Right lobe of liver (tissue), 4 donors: ENCODE data around the gene C10orf67.

ENCODE experiments used
- POLR2A ChIP-seq: fragments of 450-650 bp; IDR thresholded peaks from one replicate; pipeline ENCODE4 v1.6.1; 2017; ENCODE audit warnings: antibody characterized with exemption, mild to moderate bottlenecking
- TF ChIP-seq, protein P1 (sequence below), 4 donors: fragments of 200-600 bp in 3 of 4; fragments of 450-650 bp in 1 of 4; IDR thresholded peaks; one replicate each; pipeline versions ENCODE4 v1.5.1 to v1.8.0; 2016 to 2022; ENCODE audit warnings: antibody characterized with exemption in 4 of 4, mild to moderate bottlenecking in 2 of 4
- donor health status: DM: no; HTN: no; CAD: no.
- donor health status: DM: no; HTN: no; CAD: no.
- donor health status: DM: no; HTN: yes; CAD: no.

DNA sequence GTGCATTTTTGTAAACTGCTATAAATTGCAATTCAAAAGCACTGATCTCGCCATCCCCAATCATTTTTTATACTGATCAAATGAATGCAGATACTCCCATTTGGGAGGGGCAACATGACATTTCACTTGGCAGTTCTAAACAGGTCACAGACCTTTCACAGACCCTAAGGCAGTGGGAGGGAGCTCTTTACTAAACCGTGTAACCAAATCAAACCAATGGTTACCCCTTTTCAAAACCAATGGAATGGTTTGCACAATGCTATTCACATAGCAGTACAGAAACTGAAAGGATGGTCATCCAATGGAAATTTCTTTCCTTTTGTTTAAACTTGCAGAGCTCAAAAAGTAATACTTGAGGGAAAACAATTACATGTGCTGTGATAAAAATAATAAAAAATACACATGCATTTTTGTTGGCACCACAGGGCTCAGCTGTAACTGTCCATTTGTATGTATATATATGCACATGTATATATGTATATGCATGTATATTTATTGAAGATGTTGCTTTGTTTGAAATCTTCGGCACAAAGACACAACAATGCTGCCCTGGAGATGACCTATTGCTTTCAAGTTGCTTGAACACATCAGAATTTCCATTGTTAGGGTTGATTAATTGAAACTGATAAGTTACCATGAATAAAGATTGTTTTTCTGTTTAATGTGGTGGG, 138.5 kb downstream of the C10orf67 start:
- TF ChIP-seq, protein P1, sequence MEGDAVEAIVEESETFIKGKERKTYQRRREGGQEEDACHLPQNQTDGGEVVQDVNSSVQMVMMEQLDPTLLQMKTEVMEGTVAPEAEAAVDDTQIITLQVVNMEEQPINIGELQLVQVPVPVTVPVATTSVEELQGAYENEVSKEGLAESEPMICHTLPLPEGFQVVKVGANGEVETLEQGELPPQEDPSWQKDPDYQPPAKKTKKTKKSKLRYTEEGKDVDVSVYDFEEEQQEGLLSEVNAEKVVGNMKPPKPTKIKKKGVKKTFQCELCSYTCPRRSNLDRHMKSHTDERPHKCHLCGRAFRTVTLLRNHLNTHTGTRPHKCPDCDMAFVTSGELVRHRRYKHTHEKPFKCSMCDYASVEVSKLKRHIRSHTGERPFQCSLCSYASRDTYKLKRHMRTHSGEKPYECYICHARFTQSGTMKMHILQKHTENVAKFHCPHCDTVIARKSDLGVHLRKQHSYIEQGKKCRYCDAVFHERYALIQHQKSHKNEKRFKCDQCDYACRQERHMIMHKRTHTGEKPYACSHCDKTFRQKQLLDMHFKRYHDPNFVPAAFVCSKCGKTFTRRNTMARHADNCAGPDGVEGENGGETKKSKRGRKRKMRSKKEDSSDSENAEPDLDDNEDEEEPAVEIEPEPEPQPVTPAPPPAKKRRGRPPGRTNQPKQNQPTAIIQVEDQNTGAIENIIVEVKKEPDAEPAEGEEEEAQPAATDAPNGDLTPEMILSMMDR (IDR thresholded peaks at IDR 0.05): no peak
- TF ChIP-seq POLR2A: no peak
